UCSD-AML1 (cell line): ENCODE data around the gene CNOT3.

Experiments used
- DNase-seq: peaks from one replicate; lab custom pipeline; 2025; ENCODE audit not compliant: unreplicated experiment; lab: John Stamatoyannopoulos, UW

The CNOT3 gene

GRCh38 chr19:54149021-54149812 lies 11.7 kb downstream of the CNOT3 start:
- DNase-seq: no peak

GRCh38 chr19:54151362-54152035 lies 13.9 kb downstream of the CNOT3 start:
- no peak for DNase-seq

GRCh38 chr19:54152267-54152666 lies 14.7 kb downstream of the CNOT3 start:
- DNase-seq: no peak

GRCh38 chr19:54152878-54153524 lies 15.4 kb downstream of the CNOT3 start:
- no peak for DNase-seq

GRCh38 chr19:54153731-54154326 lies 16.3 kb downstream of the CNOT3 start:
- DNase-seq: no peak

GRCh38 chr19:54154603-54155345 lies 17.2 kb downstream of the CNOT3 start:
- no peak for DNase-seq

- no peak for DNase-seq
Observed at GRCh38 chr19:54155694-54156093, 18.1 kb downstream of the CNOT3 start.

- no peak for DNase-seq
Observed at GRCh38 chr19:54156490-54156889, 18.9 kb downstream of the CNOT3 start.

- no peak for DNase-seq
Observed at GRCh38 chr19:54156953-54157352, 19.4 kb downstream of the CNOT3 start.

GRCh38 chr19:54158812-54159351 lies 21.3 kb downstream of the CNOT3 start:
- peak; percentile 47 for DNase-seq

- DNase-seq: peak; percentile 99
Observed at GRCh38 chr19:54159352-54160181, 22.0 kb downstream of the CNOT3 start, which contains the start of gene LENG1. Gene LENG1 (minus strand): TSS chr19:54159721. CDS start chr19:54159695, 26 bp downstream.

- no peak for DNase-seq
Observed at GRCh38 chr19:54160182-54160811, 22.7 kb downstream of the CNOT3 start.

- DNase-seq: no peak
Observed at GRCh38 chr19:54160854-54161253, 23.3 kb downstream of the CNOT3 start.

GRCh38 chr19:54162241-54162805 lies 24.8 kb downstream of the CNOT3 start:
- DNase-seq: peak; percentile 88

- DNase-seq: no peak
Observed at GRCh38 chr19:54162884-54163283, 25.3 kb downstream of the CNOT3 start.

- peak; percentile 76 for DNase-seq
Observed at GRCh38 chr19:54164369-54165068, 27.0 kb downstream of the CNOT3 start.

GRCh38 chr19:54165222-54165621 lies 27.7 kb downstream of the CNOT3 start:
- DNase-seq: no peak
